ENCODE measurements around the gene ARHGAP35.
"Not testable (repeated sequence)": the region's sequence is repeated elsewhere in the genome, so short reads cannot be mapped to it uniquely, and the experiment has no call there.

ARHGAP35 gene

GRCh38 chr19:46844067-46844489 lies 16.7 kb upstream of the ARHGAP35 start:
- DNase-seq (ENCODE audit: low spot score): no peak

GRCh38 chr19:46845959-46846459 lies 14.8 kb upstream of the ARHGAP35 start:
- no peak for DNase-seq (ENCODE audit: low spot score)

GRCh38 chr19:46847528-46847927 lies 13.3 kb upstream of the ARHGAP35 start:
- DNase-seq (ENCODE audit: low spot score): no peak

- DNase-seq (ENCODE audit: low spot score): no peak
Observed at GRCh38 chr19:46848389-46848788, 12.4 kb upstream of the ARHGAP35 start.

GRCh38 chr19:46849610-46850009 lies 11.2 kb upstream of the ARHGAP35 start:
- no peak for DNase-seq (ENCODE audit: low spot score)

- peak; percentile 100 for DNase-seq (ENCODE audit: low spot score)
Observed at GRCh38 chr19:46850228-46851203, 10.3 kb upstream of the ARHGAP35 start, which contains the start of gene AP2S1. Gene AP2S1 (minus strand): TSS chr19:46850846. CDS start chr19:46850766, 80 bp downstream.

- DNase-seq (ENCODE audit: low spot score): no peak
Observed at GRCh38 chr19:46852830-46853229, 8.0 kb upstream of the ARHGAP35 start.

GRCh38 chr19:46854698-46855097 lies 6.1 kb upstream of the ARHGAP35 start:
- not testable (repeated sequence) for DNase-seq (ENCODE audit: low spot score)

GRCh38 chr19:46856062-46857022 lies 4.5 kb upstream of the ARHGAP35 start:
- peak; percentile 98 for DNase-seq (ENCODE audit: low spot score)

- DNase-seq (ENCODE audit: low spot score): no peak
Observed at GRCh38 chr19:46859637-46860124, 1.1 kb upstream of the ARHGAP35 start.

- peak; percentile 99 for DNase-seq (ENCODE audit: low spot score)
Observed at GRCh38 chr19:46860125-46860845, 512 bp upstream of the ARHGAP35 start.

- DNase-seq (ENCODE audit: low spot score): peak; percentile 51
Observed at GRCh38 chr19:46861691-46862502, 1.1 kb downstream of the ARHGAP35 start.

- no peak for DNase-seq (ENCODE audit: low spot score)
Observed at GRCh38 chr19:46862503-46862834, 1.7 kb downstream of the ARHGAP35 start.

- no peak for DNase-seq (ENCODE audit: low spot score)
Observed at GRCh38 chr19:46862974-46863632, 2.3 kb downstream of the ARHGAP35 start.

- peak; percentile 74 for DNase-seq (ENCODE audit: low spot score)
Observed at GRCh38 chr19:46863818-46864629, 3.2 kb downstream of the ARHGAP35 start.

- no peak for DNase-seq (ENCODE audit: low spot score)
Observed at GRCh38 chr19:46866407-46867136, 5.8 kb downstream of the ARHGAP35 start.

- no peak for DNase-seq (ENCODE audit: low spot score)
Observed at GRCh38 chr19:46867170-46867569, 6.4 kb downstream of the ARHGAP35 start.

GRCh38 chr19:46868025-46868802 lies 7.4 kb downstream of the ARHGAP35 start:
- DNase-seq (ENCODE audit: low spot score): no peak
